IMR-90 (cell line): ENCODE data around the gene CCNC.

Experiments used
- CTCF ChIP-seq: conservative IDR thresholded peaks from 2 replicates; pipeline ENCODE4 v1.5.1; 2012; ENCODE audit warnings: mild to moderate bottlenecking, low read depth, low read length, improper control_type of control experiment
- ELK1 ChIP-seq: fragments of 150-350 bp; IDR thresholded peaks from 2 replicates; pipeline ENCODE4 v1.6.1; 2016; ENCODE audit warnings: low read depth, mild to moderate bottlenecking, low read length, moderate library complexity, borderline replicate concordance
- MXI1 ChIP-seq: IDR thresholded peaks from 2 replicates; pipeline ENCODE4 v1.6.1; 2012; ENCODE audit warnings: low read depth, mild to moderate bottlenecking, low read length, moderate library complexity, borderline replicate concordance
- POLR2A ChIP-seq: IDR thresholded peaks from 2 replicates; pipeline ENCODE4 v1.6.1; 2012; ENCODE audit warnings: mild to moderate bottlenecking, low read depth, low read length
- RAD21 ChIP-seq: IDR thresholded peaks from 2 replicates; pipeline ENCODE4 v1.6.1; 2012; ENCODE audit warnings: low read length, improper control_type of control experiment
- RCOR1 ChIP-seq: IDR thresholded peaks from 2 replicates; pipeline ENCODE4 v1.6.1; 2012; ENCODE audit warnings: mild to moderate bottlenecking, low read length, improper control_type of control experiment; ENCODE audit not compliant: insufficient replicate concordance
- RFX5 ChIP-seq: IDR thresholded peaks from 2 replicates; pipeline ENCODE4 v1.8.0; 2012; ENCODE audit warnings: low read depth, mild to moderate bottlenecking, low read length, moderate library complexity
- SMC3 ChIP-seq: fragments of 150-350 bp; IDR thresholded peaks from 2 replicates; pipeline ENCODE4 v1.6.1; 2016; ENCODE audit warnings: low read depth, mild to moderate bottlenecking, antibody characterized with exemption, low read length, moderate library complexity
- TF ChIP-seq, protein P1 (sequence below): fragments of 150-350 bp; IDR thresholded peaks from 2 replicates; pipeline ENCODE4 v1.6.1; 2017; ENCODE audit warnings: mild to moderate bottlenecking, antibody characterized with exemption, low read length, low read depth

DNA sequence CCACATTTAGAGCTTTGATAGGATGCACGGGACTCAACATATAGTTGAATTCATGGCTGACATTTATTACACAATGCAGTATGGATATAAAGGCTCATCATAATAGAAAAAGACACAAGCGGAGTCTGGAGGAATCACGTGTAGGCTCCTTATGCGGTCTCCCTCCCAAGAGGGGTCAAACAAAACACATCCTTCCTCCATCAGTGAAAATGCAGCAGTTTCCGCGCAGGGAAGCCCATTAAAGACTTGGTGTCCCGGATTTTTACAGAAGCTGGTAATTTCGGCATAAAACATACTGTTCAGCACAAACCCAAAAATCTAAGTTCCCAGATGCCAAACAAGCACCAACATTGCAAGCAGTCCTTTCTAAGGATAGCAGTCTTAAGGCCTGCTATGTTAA is 54.4 kb downstream of the CCNC start:
- TF ChIP-seq CTCF (no peak), RFX5 (no peak), SMC3 (no peak), POLR2A (no peak), RCOR1 (no peak), MXI1 (no peak), ELK1 (no peak), RAD21 (no peak)
- TF ChIP-seq, protein P1, sequence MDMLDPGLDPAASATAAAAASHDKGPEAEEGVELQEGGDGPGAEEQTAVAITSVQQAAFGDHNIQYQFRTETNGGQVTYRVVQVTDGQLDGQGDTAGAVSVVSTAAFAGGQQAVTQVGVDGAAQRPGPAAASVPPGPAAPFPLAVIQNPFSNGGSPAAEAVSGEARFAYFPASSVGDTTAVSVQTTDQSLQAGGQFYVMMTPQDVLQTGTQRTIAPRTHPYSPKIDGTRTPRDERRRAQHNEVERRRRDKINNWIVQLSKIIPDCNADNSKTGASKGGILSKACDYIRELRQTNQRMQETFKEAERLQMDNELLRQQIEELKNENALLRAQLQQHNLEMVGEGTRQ, result peak; percentile 38; the same call in 1 of the 2 replicates
